ENCODE data around the gene ACSBG1. TPM values are rescaled to one million over a fixed set of nuclear protein-coding genes. Genes with fewer than 3 reads are reported as not detected.

Gene ACSBG1
- total RNA-seq, 1 donor from 2014 or later: 0.07 TPM

GRCh38 chr15:78125267-78125666 lies 109.1 kb downstream of the ACSBG1 start:
- ChIA-PET POLR2A (no interaction called here), CTCF (no interaction called here)
- Mint-ChIP-seq H3K4me3 (no peak overlapping the region), H3K4me1 (peaks cover under 1% of the 10 kb centered on the region), H3K36me3 (ENCODE audit: low read depth) (no peaks in the 10 kb centered on the region), H3K27ac (no peak overlapping the region), H3K27me3 (no peaks in the 10 kb centered on the region), H3K9me3 (no peaks in the 10 kb centered on the region)
- no peak for TF ChIP-seq CTCF (IDR thresholded peaks at IDR 0.05)
- DNase-seq (no peak), ATAC-seq (ENCODE audit: low read depth) (no peak)
- intact Hi-C loops (cut with micrococcal nuclease): no loop called here

DNA sequence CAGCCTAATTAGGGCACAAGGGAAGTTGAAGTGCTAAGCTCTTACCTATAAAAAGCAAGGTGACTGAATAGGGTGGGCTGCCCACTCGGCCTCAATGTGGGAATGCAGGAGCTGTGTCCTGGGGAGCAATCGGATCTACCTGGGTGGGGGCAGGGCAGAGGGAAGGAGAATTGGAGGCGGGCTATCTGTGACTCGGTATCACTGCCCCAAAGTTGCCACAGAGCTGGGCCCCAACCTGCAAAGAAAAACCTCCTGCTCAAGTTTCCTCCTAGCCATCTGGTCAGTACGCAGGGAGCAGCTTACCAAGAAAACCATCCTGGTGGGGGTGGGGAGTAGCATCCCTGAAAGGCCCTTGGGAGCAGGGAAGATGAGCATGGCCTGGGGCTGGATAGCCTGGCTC lies 113.8 kb downstream of the ACSBG1 start:
- CTCF ChIA-PET: interaction anchor here (1.0 to 4.9 kb wide), 2 partner anchors 75 to 162 kb away, joined by 3 to 24 read pairs; no protein-coding TSS in a partner anchor
- H3K4me1 Mint-ChIP-seq: no peaks in the 10 kb centered on the region
- intact Hi-C loops (cut with micrococcal nuclease): no loop called here
- H3K9me3 Mint-ChIP-seq: no peaks in the 10 kb centered on the region
- no peak for TF ChIP-seq CTCF (IDR thresholded peaks at IDR 0.05)
- no peak overlapping the region for H3K27ac Mint-ChIP-seq
- DNase-seq (no peak), ATAC-seq (ENCODE audit: low read depth) (no peak)
- H3K4me3 Mint-ChIP-seq: no peak overlapping the region
- POLR2A ChIA-PET: no interaction called here
- no peaks in the 10 kb centered on the region for H3K27me3 Mint-ChIP-seq
- no peaks in the 10 kb centered on the region for H3K36me3 Mint-ChIP-seq (ENCODE audit: low read depth)

Other genes starting within 250 kb of the ACSBG1 start
- 12.9 and 13.7 TPM in 2 replicates for gene TBC1D2B, start 156.9 kb downstream of the ACSBG1 start, total RNA-seq
- not detected in 2 replicates for gene SH2D7, start 142.0 kb downstream of the ACSBG1 start, total RNA-seq
- gene CIB2, start 103.1 kb downstream of the ACSBG1 start, total RNA-seq: 3.5 and 3.7 TPM in 2 replicates
- 111 and 124 TPM in 2 replicates for gene IDH3A, start 85.2 kb downstream of the ACSBG1 start, total RNA-seq
- 18.8 and 22.3 TPM in 2 replicates for gene DNAJA4, start 30.0 kb upstream of the ACSBG1 start, total RNA-seq
- 43.2 and 46.0 TPM in 2 replicates for gene SKIC8, start 65.0 kb upstream of the ACSBG1 start, total RNA-seq
- not detected in 2 replicates for gene CRABP1, start 105.8 kb upstream of the ACSBG1 start, total RNA-seq
- gene IREB2, start 203.7 kb upstream of the ACSBG1 start, total RNA-seq: 69.9 and 75.9 TPM in 2 replicates

All from activated B cell treated with CpG ODN at 0.5 μM for 24 hours (primary cell).